Measurements from ENCODE around the gene LGALS3.

Gene LGALS3

GRCh38 chr14:55133416-55133815 lies 4.4 kb downstream of the LGALS3 start:
- DNase-seq, result no peak

- DNase-seq, result no peak
Measured at GRCh38 chr14:55136241-55136640, 7.2 kb downstream of the LGALS3 start.

GRCh38 chr14:55136885-55137786 lies 8.1 kb downstream of the LGALS3 start:
- no peak for DNase-seq

- DNase-seq, result no peak
Measured at GRCh38 chr14:55138091-55138490, 9.0 kb downstream of the LGALS3 start.

GRCh38 chr14:55139141-55139540 lies 10.1 kb downstream of the LGALS3 start:
- DNase-seq, result no peak

GRCh38 chr14:55139696-55140509 lies 10.9 kb downstream of the LGALS3 start:
- no peak for DNase-seq

GRCh38 chr14:55141825-55142224 lies 12.8 kb downstream of the LGALS3 start:
- no peak for DNase-seq

GRCh38 chr14:55142466-55142865 lies 13.4 kb downstream of the LGALS3 start:
- no peak for DNase-seq

GRCh38 chr14:55146425-55146824 lies 17.4 kb downstream of the LGALS3 start:
- DNase-seq, result no peak

GRCh38 chr14:55151601-55152000 lies 22.5 kb downstream of the LGALS3 start:
- DNase-seq, result no peak

- no peak for DNase-seq
Measured at GRCh38 chr14:55152052-55152753, 23.2 kb downstream of the LGALS3 start.

- DNase-seq, result no peak
Measured at GRCh38 chr14:55153951-55154350, 24.9 kb downstream of the LGALS3 start.

- no peak for DNase-seq
Measured at GRCh38 chr14:55157080-55157479, 28.0 kb downstream of the LGALS3 start.

GRCh38 chr14:55158412-55158811 lies 29.4 kb downstream of the LGALS3 start:
- no peak for DNase-seq

GRCh38 chr14:55160989-55161388 lies 31.9 kb downstream of the LGALS3 start:
- peak in 1 of 2 donors; percentile 65 for DNase-seq

- DNase-seq, result no peak
Measured at GRCh38 chr14:55170526-55170925, 41.5 kb downstream of the LGALS3 start.

GRCh38 chr14:55180006-55180405 lies 51.0 kb downstream of the LGALS3 start:
- DNase-seq, result no peak

GRCh38 chr14:55180434-55180833 lies 51.4 kb downstream of the LGALS3 start:
- DNase-seq, result peak in 1 of 2 donors; percentile 10

GRCh38 chr14:55188686-55189295 lies 59.7 kb downstream of the LGALS3 start:
- no peak for DNase-seq

- no peak for DNase-seq
Measured at GRCh38 chr14:55190906-55191202, 61.8 kb downstream of the LGALS3 start.

- peak; percentile 90 to 94 for DNase-seq
Measured at GRCh38 chr14:55191203-55192053, 62.4 kb downstream of the LGALS3 start, which contains the start of gene DLGAP5. TSS of gene DLGAP5 (minus strand) at chr14:55191585. CDS start at chr14:55189179, 2,406 bp downstream.

Measured in CD4-positive, alpha-beta T cell treated with Interferon alpha-2 for 1 hour (primary cell).